Calu3 (cell line): ENCODE data around the gene TNRC6A. TPM values are rescaled to one million over a fixed set of nuclear protein-coding genes. Genes with fewer than 3 reads are reported as not detected.

Experiments used
- BruUV-seq: library from RNA; stranded (reverse); fragments of 400-500 nt; replicated peaks from 2 replicates; lab custom pipeline; 2021; lab: Mats Ljungman, UMichigan
- CTCF ChIA-PET: fragments of 300-600 bp; sonication (Branson Sonifier 250); formaldehyde crosslinking; loops from one replicate; lab custom pipeline; 2022; ENCODE audit warnings: antibody characterized with exemption; lab: Charles Lee
- DNase-seq: peaks from one replicate; pipeline ENCODE4 v3.0.0; 2022
- H3K27ac Mint-ChIP-seq: one replicate; pipeline ENCODE4 v1.8.0; 2022; ENCODE audit warnings: mixed read lengths; ENCODE audit not compliant: unreplicated experiment
- H3K27me3 Mint-ChIP-seq: one replicate; pipeline ENCODE4 v1.8.0; 2022; ENCODE audit warnings: mixed read lengths; ENCODE audit not compliant: unreplicated experiment
- H3K36me3 Mint-ChIP-seq: one replicate; pipeline ENCODE4 v1.8.0; 2022; ENCODE audit warnings: mild to moderate bottlenecking, moderate library complexity, mixed read lengths; ENCODE audit not compliant: insufficient read depth, unreplicated experiment
- H3K4me1 Mint-ChIP-seq: one replicate; pipeline ENCODE4 v1.8.0; 2022; ENCODE audit warnings: mild to moderate bottlenecking, low read depth, mixed read lengths; ENCODE audit not compliant: unreplicated experiment
- H3K4me3 Mint-ChIP-seq: one replicate; pipeline ENCODE4 v1.8.0; 2022; ENCODE audit warnings: mild to moderate bottlenecking, low read depth, moderate library complexity, mixed read lengths; ENCODE audit not compliant: unreplicated experiment
- H3K9me3 Mint-ChIP-seq: one replicate; pipeline ENCODE4 v1.8.0; 2022; ENCODE audit warnings: low read depth, mixed read lengths; ENCODE audit not compliant: unreplicated experiment
- CTCF ChIP-seq: fragments of 200-600 bp; IDR thresholded peaks from one replicate; pipeline ENCODE4 v1.8.0; 2022; ENCODE audit warnings: antibody characterized with exemption; ENCODE audit not compliant: unreplicated experiment
- intact Hi-C: fragments of 100-400 bp; cut with micrococcal nuclease; formaldehyde crosslinking; loops from one replicate; pipeline ENCODE4 v1.10.0; 2022; ENCODE audit not compliant: unreplicated experiment
- total RNA-seq: library from RNA; stranded (reverse); gene quantifications from 2 replicates; pipeline ENCODE4 v1.2.3, GENCODE V29; 2022

Gene TNRC6A
- total RNA-seq, 1 experiment from 2014 or later = 60.1 TPM

DNA sequence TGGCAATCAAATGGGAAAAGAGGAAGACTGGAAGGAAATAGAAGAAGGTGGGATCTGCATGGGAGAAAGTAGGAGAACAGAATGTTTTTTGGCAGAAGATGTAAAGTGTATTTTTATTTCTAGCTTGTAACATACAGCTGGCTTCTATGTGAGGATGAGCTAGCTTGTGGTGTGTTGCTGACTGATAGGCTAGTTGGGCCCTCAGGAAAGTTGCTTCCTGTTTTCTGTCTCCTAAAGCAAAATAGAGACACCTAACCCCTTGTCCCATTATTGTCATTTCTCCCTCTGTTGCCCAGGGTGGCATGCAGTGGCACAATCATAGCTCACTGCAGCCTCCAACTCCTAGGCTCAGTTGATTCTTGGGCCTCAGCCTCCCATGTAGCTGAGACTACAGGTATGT is 15.9 kb downstream of the TNRC6A start:
- Mint-ChIP-seq H3K4me3 (no peak overlapping the region), H3K27ac (no peak overlapping the region), H3K27me3 (no peaks in the 10 kb centered on the region), H3K4me1 (peaks cover 41% of the 10 kb centered on the region), H3K9me3 (no peaks in the 10 kb centered on the region), H3K36me3 (peaks cover 10% of the 10 kb centered on the region)
- no TSS peak for BruUV-seq
- no peak for DNase-seq
- CTCF ChIA-PET = no interaction called here
- TF ChIP-seq CTCF = no peak
- intact Hi-C loops = no loop called here

- CTCF ChIA-PET = interaction anchor here (0.5 kb wide), 1 partner anchor 38 kb away, joined by 3 read pairs; no protein-coding TSS in a partner anchor
- H3K27me3 Mint-ChIP-seq = no peaks in the 10 kb centered on the region
- no TSS peak for BruUV-seq
- no peak overlapping the region for H3K4me3 Mint-ChIP-seq
- no peak for DNase-seq
- peaks cover 41% of the 10 kb centered on the region for H3K4me1 Mint-ChIP-seq
- H3K27ac Mint-ChIP-seq = no peak overlapping the region
- H3K9me3 Mint-ChIP-seq = no peaks in the 10 kb centered on the region
- H3K36me3 Mint-ChIP-seq = peaks cover 6% of the 10 kb centered on the region
- TF ChIP-seq CTCF = no peak
- intact Hi-C loops = no loop called here
Observed at GRCh38 chr16:24745791-24746190, 16.3 kb downstream of the TNRC6A start.

DNA sequence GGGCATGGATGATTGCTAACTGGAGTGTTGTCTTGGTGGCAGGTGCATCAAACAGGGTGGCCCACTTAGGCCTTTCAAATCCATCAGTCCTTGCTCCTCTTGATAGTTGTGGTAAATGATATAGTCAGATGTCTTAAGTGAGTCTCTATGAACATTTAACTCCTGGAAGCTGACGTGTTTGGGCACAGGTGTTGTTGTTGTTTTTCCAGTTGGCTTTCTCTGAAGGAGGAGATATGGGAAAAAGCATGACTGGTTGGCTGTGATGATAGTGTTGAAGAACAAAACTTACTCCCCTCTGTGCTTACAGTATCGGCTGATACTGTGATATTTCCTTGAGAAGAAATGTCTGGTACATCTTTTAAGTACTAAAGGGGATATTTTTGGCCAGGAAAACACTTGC is 18.0 kb downstream of the TNRC6A start:
- no peak for DNase-seq
- Mint-ChIP-seq H3K27ac (no peak overlapping the region), H3K9me3 (no peaks in the 10 kb centered on the region), H3K27me3 (no peaks in the 10 kb centered on the region), H3K36me3 (peaks cover 5% of the 10 kb centered on the region), H3K4me3 (no peak overlapping the region), H3K4me1 (peaks cover 41% of the 10 kb centered on the region)
- TF ChIP-seq CTCF = no peak
- CTCF ChIA-PET = no interaction called here
- intact Hi-C loops = no loop called here
- no TSS peak for BruUV-seq

- peak; percentile 25 for DNase-seq
- CTCF ChIA-PET = interaction anchor here (0.9 kb wide), 1 partner anchor 20 kb away, joined by 3 read pairs; no protein-coding TSS in a partner anchor
- H3K36me3 Mint-ChIP-seq = peaks cover 5% of the 10 kb centered on the region
- intact Hi-C loops = no loop called here
- no peaks in the 10 kb centered on the region for H3K27me3 Mint-ChIP-seq
- TF ChIP-seq CTCF = no peak
- no TSS peak for BruUV-seq
- H3K4me1 Mint-ChIP-seq = peaks cover 41% of the 10 kb centered on the region
- peak overlapping the region; percentile 16 for H3K27ac Mint-ChIP-seq
- no peaks in the 10 kb centered on the region for H3K9me3 Mint-ChIP-seq
- no peak overlapping the region for H3K4me3 Mint-ChIP-seq
Observed at GRCh38 chr16:24748242-24748641, 18.8 kb downstream of the TNRC6A start.
